Fibroblast of skin of right quadriceps (primary cell): ENCODE results near the gene KPNA1.
A peak's percentile ranks its signal among the peaks of the same experiment; 100 is the strongest.
"Not testable (repeated sequence)": the region's sequence is repeated elsewhere in the genome, so short reads cannot be mapped to it uniquely, and the experiment has no call there.

ENCODE experiments used
- DNase-seq: peaks from one replicate; pipeline ENCODE4 v3.0.0-alpha.2; 2013

KPNA1 gene

GRCh38 chr3:122469659-122470058 is 45.1 kb downstream of the KPNA1 start:
- no peak for DNase-seq

GRCh38 chr3:122468896-122469533 is 45.7 kb downstream of the KPNA1 start:
- DNase-seq: no peak

- no peak for DNase-seq
Measured at GRCh38 chr3:122466701-122467240, 48.0 kb downstream of the KPNA1 start.

GRCh38 chr3:122464659-122465058 is 50.1 kb downstream of the KPNA1 start:
- DNase-seq: no peak

GRCh38 chr3:122462406-122462805 is 52.3 kb downstream of the KPNA1 start:
- no peak for DNase-seq

GRCh38 chr3:122461806-122462205 is 52.9 kb downstream of the KPNA1 start:
- no peak for DNase-seq

- DNase-seq: peak; percentile 53
Measured at GRCh38 chr3:122458992-122459391, 55.7 kb downstream of the KPNA1 start.

- no peak for DNase-seq
Measured at GRCh38 chr3:122457706-122458105, 57.0 kb downstream of the KPNA1 start.

GRCh38 chr3:122456074-122456473 is 58.7 kb downstream of the KPNA1 start:
- DNase-seq: no peak

- no peak for DNase-seq
Measured at GRCh38 chr3:122451371-122451770, 63.4 kb downstream of the KPNA1 start.

GRCh38 chr3:122448218-122448617 is 66.5 kb downstream of the KPNA1 start:
- DNase-seq: not testable (repeated sequence)

GRCh38 chr3:122444491-122444887 is 70.2 kb downstream of the KPNA1 start:
- DNase-seq: not testable (repeated sequence)

GRCh38 chr3:122443762-122444490 is 70.8 kb downstream of the KPNA1 start:
- DNase-seq: not testable (repeated sequence)

GRCh38 chr3:122443090-122443489 is 71.6 kb downstream of the KPNA1 start:
- no peak for DNase-seq

- DNase-seq: no peak
Measured at GRCh38 chr3:122435950-122436349, 78.8 kb downstream of the KPNA1 start.

- DNase-seq: no peak
Measured at GRCh38 chr3:122430371-122430770, 84.4 kb downstream of the KPNA1 start.

GRCh38 chr3:122427857-122428471 is 86.8 kb downstream of the KPNA1 start:
- no peak for DNase-seq

GRCh38 chr3:122421836-122422235 is 92.9 kb downstream of the KPNA1 start:
- DNase-seq: no peak

- no peak for DNase-seq
Measured at GRCh38 chr3:122421101-122421500, 93.6 kb downstream of the KPNA1 start.

GRCh38 chr3:122416966-122417365 is 97.8 kb downstream of the KPNA1 start:
- DNase-seq: no peak

GRCh38 chr3:122415762-122416654 is 98.7 kb downstream of the KPNA1 start, which contains the start of gene WDR5B:
Gene WDR5B, minus strand, starts transcription at chr3:122416062. Its CDS starts 534 bp downstream, at chr3:122415528.
- DNase-seq: peak; percentile 97

GRCh38 chr3:122415104-122415744 is 99.5 kb downstream of the KPNA1 start:
- peak; percentile 26 for DNase-seq
